HUDEP-2 (cell line): ENCODE measurements around the gene AUTS2.
"Not testable (repeated sequence)": the region's sequence is repeated elsewhere in the genome, so short reads cannot be mapped to it uniquely, and the experiment has no call there.

ENCODE experiments used
- DNase-seq, 76 experiments: peaks; one replicate each; lab custom pipeline; 2025; ENCODE audit not compliant: unreplicated experiment in 76 of 76; lab: John Stamatoyannopoulos, UW

Gene AUTS2

DNA sequence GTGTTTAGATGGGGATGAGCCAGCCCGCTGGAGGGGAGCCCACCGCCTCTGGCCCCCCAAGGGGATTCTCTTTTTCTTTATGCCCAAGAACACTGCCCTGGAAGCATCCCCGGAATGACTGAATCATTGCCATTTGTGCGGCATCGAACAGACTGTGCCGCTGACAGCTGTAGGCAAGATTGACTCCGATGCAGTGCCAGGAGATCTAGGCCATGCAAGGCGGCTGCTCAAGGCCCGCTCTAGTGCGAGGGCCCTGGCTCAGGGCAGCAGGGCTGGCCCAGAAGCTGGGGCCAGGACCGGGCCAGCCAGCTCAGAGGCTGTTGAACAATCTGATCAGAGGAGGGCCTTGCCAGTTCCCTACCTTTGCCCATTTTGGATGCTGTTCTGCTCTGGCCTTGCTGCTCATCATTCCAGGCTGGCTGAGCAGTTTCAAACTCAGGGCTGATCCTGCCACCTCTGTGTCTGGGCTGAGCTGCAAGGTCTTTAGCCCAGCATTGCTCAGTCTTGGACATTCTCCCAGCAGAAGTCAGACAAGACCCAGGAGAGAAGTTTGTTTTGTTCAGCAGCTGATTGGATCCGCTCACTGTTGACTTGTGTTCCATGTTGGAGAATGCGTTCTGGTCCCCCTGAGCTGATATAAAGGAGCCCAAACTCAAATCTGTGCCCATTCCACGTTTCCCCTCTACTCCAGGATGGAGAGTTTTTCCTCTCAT lies 1048.4 kb downstream of the AUTS2 start:
- DNase-seq = no peak

- no peak for DNase-seq
Measured at GRCh38 chr7:70647801-70648498, 1049.7 kb downstream of the AUTS2 start.

GRCh38 chr7:70648499-70648861 lies 1050.2 kb downstream of the AUTS2 start:
- not testable (repeated sequence) for DNase-seq

- no peak for DNase-seq
Measured at GRCh38 chr7:70649323-70649722, 1051.0 kb downstream of the AUTS2 start.

- DNase-seq = no peak
Measured at GRCh38 chr7:70654146-70654545, 1055.9 kb downstream of the AUTS2 start.

DNA sequence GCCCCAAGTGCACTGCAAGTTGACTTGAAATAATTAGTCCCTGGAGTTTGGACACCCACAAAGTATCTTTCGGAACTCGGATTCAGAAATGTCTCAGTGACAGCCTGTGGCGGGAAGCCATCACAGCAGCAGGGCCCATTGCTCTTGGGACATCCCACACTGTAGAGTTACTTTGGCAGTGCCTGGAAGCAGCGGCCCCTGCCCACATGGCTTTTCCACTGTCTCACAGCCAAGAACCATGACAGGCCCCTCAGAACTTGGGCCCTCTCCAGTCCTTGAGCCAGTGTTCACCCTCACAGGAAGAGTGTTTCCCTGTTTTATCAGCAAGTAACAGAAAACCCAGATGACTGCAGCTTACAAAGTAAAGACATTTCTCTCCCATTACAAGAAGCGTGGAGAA lies 1056.7 kb downstream of the AUTS2 start:
- no peak for DNase-seq

DNA sequence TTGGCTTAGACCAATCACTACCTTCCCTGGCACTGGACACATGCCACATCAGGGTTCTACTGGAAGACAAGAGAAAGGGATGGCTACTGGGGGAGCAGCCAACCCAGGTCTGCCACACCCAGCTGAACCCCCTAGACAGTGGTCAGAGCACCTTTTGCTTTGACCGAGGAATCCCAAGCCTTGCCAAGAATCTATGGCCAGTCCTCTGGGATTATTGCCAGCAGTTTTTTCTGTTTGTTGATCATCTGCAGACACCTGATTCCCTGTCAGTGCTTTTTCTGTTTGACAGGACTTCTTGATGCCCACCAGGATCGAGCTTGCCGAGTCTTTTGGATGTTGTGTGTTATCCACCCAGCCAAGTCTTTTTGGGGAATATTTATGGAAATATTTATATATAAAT lies 1057.4 kb downstream of the AUTS2 start:
- no peak for DNase-seq

DNA sequence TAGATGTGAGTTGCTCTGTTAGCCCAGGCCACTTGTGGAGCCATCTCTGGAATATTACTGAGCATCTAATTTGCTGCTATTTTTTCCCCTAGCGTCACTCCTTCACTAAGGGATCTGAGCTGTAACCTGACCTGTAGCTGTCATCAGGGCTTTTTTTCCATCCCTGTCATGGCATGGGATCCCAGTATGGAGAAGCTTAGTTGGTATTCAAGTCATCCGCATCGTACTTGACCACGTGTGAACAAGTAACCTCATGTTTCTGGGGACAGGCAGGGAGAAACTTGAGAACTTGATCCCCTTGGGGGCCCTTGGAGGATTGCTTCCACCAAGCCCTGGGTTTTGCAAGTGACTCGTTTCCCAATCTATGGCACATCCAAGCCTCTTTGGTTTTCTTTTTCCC lies 1059.3 kb downstream of the AUTS2 start:
- no peak for DNase-seq

DNA sequence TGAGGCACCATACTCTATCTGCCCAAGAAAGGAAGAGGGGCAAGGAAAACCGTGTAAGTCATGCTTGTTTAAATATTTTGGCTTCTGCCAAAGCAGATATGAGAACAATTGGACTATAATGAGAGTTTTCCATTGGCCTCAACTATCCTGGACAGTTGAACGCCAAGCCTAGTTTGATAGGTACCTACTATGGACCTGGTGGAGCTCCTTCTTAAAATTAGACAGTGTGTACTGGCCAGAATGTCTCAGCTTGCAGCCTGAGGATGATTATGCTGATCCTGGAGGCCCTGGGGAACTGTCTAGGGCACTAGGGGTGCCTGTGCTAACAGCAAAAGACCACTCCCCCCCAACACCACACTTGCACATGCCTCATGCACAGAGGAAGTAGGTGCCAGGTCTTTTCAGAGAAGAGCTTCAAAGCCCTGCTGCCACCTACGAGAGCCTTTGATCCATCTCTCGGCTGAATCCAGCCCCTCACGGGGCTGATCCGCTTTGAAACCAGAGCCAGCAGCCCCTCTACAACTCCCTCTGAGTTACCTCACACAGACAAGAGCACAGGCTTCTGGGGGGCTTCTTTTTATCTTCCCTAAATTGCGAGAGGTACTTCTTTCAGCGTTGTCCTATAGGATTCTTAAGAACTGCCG lies 1059.8 kb downstream of the AUTS2 start:
- DNase-seq = no peak

- DNase-seq = no peak
Measured at GRCh38 chr7:70659263-70659662, 1061.0 kb downstream of the AUTS2 start.

- no peak for DNase-seq
Measured at GRCh38 chr7:70660154-70660818, 1062.0 kb downstream of the AUTS2 start.

- no peak for DNase-seq
Measured at GRCh38 chr7:70660819-70661191, 1062.5 kb downstream of the AUTS2 start.

DNA sequence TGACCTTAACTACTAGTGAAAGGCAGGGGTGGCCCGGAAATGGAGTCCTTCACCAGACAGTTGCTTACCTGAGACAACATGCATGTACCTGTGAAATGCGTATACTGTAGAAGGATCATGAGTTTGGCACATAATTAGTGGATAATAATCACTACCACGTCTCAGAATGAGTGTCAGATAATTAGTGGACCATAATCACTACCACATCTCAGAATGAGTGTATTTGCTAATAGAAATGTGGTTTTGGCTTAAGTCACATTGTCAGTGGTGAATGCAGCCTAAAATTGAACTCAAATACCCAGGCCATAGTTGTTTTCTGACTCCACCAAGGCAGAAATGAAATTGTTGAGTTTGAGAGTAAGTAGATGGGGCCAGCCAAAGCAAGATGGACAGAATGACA lies 1065.4 kb downstream of the AUTS2 start:
- DNase-seq = no peak

GRCh38 chr7:70665997-70666396 lies 1067.7 kb downstream of the AUTS2 start:
- no peak for DNase-seq

DNA sequence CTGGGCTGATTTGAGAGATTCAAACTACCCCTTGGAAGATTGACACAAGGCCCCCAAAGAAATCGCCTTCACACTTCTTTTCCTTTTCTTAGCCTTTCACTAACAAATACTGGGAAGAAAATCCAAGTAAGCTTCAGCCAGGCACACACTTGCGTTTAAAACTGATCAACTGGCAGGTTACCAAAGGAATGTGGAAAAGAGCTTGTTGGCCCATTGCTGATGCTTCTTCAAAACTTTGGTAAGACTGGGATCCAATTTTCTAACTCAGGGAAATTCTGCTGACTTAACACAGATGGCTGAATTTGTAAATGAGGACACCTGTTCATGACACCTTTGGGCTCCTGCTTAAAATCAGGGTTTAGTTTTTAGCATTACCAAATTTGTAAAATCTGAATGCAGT lies 1069.1 kb downstream of the AUTS2 start:
- no peak for DNase-seq

GRCh38 chr7:70668606-70669358 lies 1070.5 kb downstream of the AUTS2 start:
- no peak for DNase-seq

DNA sequence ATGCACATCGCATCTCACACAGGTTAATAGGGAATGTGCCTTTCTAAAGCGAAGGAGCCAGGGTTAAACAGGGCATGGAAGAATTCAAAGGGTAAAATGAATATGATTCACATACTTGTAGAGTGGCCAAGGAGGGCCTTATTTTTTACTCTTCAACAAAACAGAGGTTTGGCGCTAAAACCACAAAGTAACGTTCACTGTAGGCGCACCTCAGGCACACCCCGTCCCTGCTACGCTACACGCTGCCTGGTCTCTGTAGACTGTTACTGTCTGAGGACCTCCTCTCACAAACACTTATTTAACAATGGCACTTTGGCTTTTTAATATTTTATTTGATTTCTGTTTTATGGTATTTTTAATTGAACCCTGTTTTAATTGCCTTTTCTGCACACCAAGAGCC lies 1071.6 kb downstream of the AUTS2 start:
- no peak for DNase-seq

- no peak for DNase-seq
Measured at GRCh38 chr7:70670288-70670687, 1072.0 kb downstream of the AUTS2 start.

DNA sequence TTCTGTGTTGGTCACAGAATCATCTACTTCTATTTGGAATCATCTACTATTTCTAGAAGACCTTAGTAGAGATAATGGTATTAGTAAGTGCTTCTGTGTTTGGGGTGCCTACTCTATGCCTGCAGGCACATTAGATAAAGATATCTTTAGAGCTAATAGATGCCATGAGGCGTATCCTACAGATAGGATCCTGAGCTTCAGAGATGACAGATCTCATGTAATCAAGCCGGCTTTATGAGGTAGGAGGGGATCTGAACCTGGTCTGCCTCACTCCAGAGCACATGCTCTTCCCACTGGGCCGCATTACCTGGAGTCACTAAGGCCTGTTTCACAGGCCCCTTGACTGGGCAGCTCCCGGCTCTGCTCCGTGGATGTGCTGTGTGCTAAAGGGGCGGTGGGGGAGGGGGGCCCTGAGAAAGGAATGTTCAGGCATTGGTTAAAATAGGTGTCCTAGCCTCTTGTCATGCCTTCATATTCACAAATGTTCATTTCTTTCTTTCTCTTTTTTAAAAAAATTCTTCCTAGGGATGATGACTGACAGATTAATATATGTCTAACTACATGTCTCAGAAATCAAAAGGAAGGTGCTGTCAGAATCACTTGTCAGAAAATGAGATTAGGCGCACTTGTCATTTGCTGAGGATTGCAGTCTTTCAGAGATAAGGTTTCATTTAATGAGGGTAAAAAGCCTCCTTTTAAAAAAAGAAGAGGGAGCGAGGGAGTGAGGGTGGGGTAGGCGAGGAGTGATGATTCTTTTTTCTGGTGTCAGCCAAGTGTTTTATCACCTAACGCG lies 1075.7 kb downstream of the AUTS2 start:
- no peak for DNase-seq

- no peak for DNase-seq
Measured at GRCh38 chr7:70674571-70675010, 1076.3 kb downstream of the AUTS2 start.
